ENCODE measurements around the gene C4orf17. TPM values are rescaled to one million over a fixed set of nuclear protein-coding genes. Genes with fewer than 3 reads are reported as not detected.

C4orf17 gene
- polyA plus RNA-seq, 3 donors = not detected

DNA sequence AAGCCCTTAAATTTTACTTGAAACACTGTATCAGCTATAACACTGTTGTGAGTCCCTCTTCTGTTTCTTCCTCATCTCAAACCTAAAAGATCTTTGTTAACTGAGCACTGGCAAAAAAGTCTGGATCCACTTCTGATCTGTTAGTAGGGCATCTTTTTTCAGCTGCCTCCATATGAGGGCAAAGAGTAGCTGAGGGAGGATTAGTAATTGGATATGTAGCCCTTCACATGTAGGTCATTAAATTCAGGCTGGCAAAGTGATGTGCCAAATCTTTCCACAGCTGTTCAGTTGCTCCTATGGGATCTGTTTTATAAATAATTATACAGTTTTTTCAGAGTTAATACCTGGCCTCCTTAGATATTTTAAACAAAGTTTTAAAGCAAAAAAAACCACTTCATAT is 54.1 kb downstream of the C4orf17 start:
- H3K27me3 Mint-ChIP-seq (ENCODE audit: low read depth in 3 of 3) = peaks cover 6 to 12% (median 10%) of the 10 kb centered on the region in 3 donors
- H3K27ac Mint-ChIP-seq = no peak overlapping the region
- no peak for DNase-seq
- no peak overlapping the region for H3K4me3 Mint-ChIP-seq
- no peaks in the 10 kb centered on the region for H3K9me3 ChIP-seq (replicated peaks in 1 of 2; ENCODE audit: control insufficient read depth in 1 of 2, insufficient read depth in 1 of 2, low read length in 2 of 2)
- H3K4me3 ChIP-seq (replicated peaks in 1 of 3; ENCODE audit: low read depth in 2 of 3, low read length in 3 of 3) = no peak overlapping the region
- intact Hi-C loops (cut with micrococcal nuclease) = loop anchor here (5.0 kb wide), 6 partner anchors 242 to 1418 kb away; partner anchors contain the start of genes LAMTOR3 (in 2 of the 2), DAPP1 (in 1 of the 2), DNAJB14 (in 1 of the 2) and H2AZ1 (in 1 of the 2)
- H4K20me1 ChIP-seq (ENCODE audit: insufficient read depth, low read length) = no peaks in the 10 kb centered on the region
- TF ChIP-seq, protein P1, sequence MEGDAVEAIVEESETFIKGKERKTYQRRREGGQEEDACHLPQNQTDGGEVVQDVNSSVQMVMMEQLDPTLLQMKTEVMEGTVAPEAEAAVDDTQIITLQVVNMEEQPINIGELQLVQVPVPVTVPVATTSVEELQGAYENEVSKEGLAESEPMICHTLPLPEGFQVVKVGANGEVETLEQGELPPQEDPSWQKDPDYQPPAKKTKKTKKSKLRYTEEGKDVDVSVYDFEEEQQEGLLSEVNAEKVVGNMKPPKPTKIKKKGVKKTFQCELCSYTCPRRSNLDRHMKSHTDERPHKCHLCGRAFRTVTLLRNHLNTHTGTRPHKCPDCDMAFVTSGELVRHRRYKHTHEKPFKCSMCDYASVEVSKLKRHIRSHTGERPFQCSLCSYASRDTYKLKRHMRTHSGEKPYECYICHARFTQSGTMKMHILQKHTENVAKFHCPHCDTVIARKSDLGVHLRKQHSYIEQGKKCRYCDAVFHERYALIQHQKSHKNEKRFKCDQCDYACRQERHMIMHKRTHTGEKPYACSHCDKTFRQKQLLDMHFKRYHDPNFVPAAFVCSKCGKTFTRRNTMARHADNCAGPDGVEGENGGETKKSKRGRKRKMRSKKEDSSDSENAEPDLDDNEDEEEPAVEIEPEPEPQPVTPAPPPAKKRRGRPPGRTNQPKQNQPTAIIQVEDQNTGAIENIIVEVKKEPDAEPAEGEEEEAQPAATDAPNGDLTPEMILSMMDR (IDR thresholded peaks at IDR 0.05) = no peak
- H3K4me2 ChIP-seq (replicated peaks; ENCODE audit: extremely low read depth, low read length, poor library complexity, severe bottlenecking) = no peak overlapping the region
- H3K36me3 ChIP-seq (replicated peaks in 1 of 2; ENCODE audit: control insufficient read depth in 1 of 2, insufficient read depth in 2 of 2, low read length in 2 of 2) = no peaks in the 10 kb centered on the region
- H3K9ac ChIP-seq (ENCODE audit: insufficient read depth, low read length, poor library complexity, severe bottlenecking) = no peak overlapping the region
- H3K36me3 Mint-ChIP-seq = no peaks in the 10 kb centered on the region
- peaks cover 10 to 25% of the 10 kb centered on the region in 2 donors for H3K27me3 ChIP-seq (ENCODE audit: control insufficient read depth in 2 of 2, insufficient read depth in 2 of 2, low read length in 2 of 2)
- peaks cover 8 to 9% of the 10 kb centered on the region in 2 donors for H3K4me1 ChIP-seq (ENCODE audit: control insufficient read depth in 1 of 2, insufficient read depth in 2 of 2, low read length in 2 of 2)
- H2AFZ ChIP-seq (ENCODE audit: insufficient read depth, low read depth, low read length, poor library complexity, severe bottlenecking) = peak overlapping the region; percentile 93
- no peak overlapping the region for H3K27ac ChIP-seq (ENCODE audit: low read depth in 1 of 2, low read length in 2 of 2)
- peaks cover 6% of the 10 kb centered on the region for H3K4me1 Mint-ChIP-seq
- H3K9me3 Mint-ChIP-seq = peaks cover 0 to 3% (median 0%) of the 10 kb centered on the region in 7 donors
- no peaks in the 10 kb centered on the region for H3K79me2 ChIP-seq (ENCODE audit: insufficient read depth, low read length)

DNA sequence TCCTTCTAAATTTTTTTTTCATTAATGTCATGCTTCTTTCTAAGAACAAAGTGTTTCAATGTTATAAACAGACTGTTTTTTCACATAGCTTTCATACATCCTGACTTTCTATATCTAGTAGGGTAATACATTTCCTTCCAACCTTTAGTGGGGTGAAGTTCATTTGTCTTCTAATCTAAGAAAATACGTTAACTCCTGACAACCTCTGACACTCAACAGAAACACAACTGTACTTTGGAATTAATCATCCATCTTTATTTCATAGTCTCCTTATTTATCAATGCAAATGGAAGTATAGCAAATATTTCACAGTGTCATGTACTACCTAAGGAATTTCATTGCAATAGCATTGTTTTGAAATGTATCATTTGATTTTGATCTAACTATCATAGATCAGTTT is 61.1 kb downstream of the C4orf17 start:
- Histone ChIP-seq H3K4me1 (ENCODE audit: control insufficient read depth in 1 of 2, insufficient read depth in 2 of 2, low read length in 2 of 2) (peaks cover 0 to 4% of the 10 kb centered on the region in 2 donors), H4K20me1 (ENCODE audit: insufficient read depth, low read length) (no peaks in the 10 kb centered on the region), H3K36me3 (replicated peaks in 1 of 2; ENCODE audit: control insufficient read depth in 1 of 2, insufficient read depth in 2 of 2, low read length in 2 of 2) (no peaks in the 10 kb centered on the region), H2AFZ (ENCODE audit: insufficient read depth, low read depth, low read length, poor library complexity, severe bottlenecking) (no peak overlapping the region), H3K27me3 (ENCODE audit: control insufficient read depth in 2 of 2, insufficient read depth in 2 of 2, low read length in 2 of 2) (peaks cover 16 to 37% of the 10 kb centered on the region in 2 donors), H3K27ac (ENCODE audit: low read depth in 1 of 2, low read length in 2 of 2) (no peak overlapping the region), H3K79me2 (ENCODE audit: insufficient read depth, low read length) (no peaks in the 10 kb centered on the region), H3K4me3 (replicated peaks in 1 of 3; ENCODE audit: low read depth in 2 of 3, low read length in 3 of 3) (no peak overlapping the region), H3K9me3 (replicated peaks in 1 of 2; ENCODE audit: control insufficient read depth in 1 of 2, insufficient read depth in 1 of 2, low read length in 2 of 2) (no peaks in the 10 kb centered on the region), H3K9ac (ENCODE audit: insufficient read depth, low read length, poor library complexity, severe bottlenecking) (no peak overlapping the region), H3K4me2 (replicated peaks; ENCODE audit: extremely low read depth, low read length, poor library complexity, severe bottlenecking) (no peak overlapping the region)
- DNase-seq = no peak
- Mint-ChIP-seq H3K36me3 (no peaks in the 10 kb centered on the region), H3K4me1 (peaks cover 6% of the 10 kb centered on the region), H3K4me3 (no peak overlapping the region), H3K27me3 (ENCODE audit: low read depth in 3 of 3) (peaks cover 14 to 23% (median 18%) of the 10 kb centered on the region in 3 donors), H3K9me3 (no peaks in the 10 kb centered on the region), H3K27ac (no peak overlapping the region)
- intact Hi-C loops (cut with micrococcal nuclease) = no loop called here
- TF ChIP-seq, protein P1 (IDR thresholded peaks at IDR 0.05) = no peak
- no CpG with 5 or more reads among the region's 1 CpG for WGBS (ENCODE audit: insufficient coverage)

Data from CD14-positive monocyte (primary cell).